Stimulated activated CD8-positive, alpha-beta memory T cell treated with anti-CD3 and anti-CD28 coated beads, Interleukin-4, amount 100 ng/mL, for 24 hours (primary cell): ENCODE data around the gene SLC4A5.
"Not testable (repeated sequence)": the region's sequence is repeated elsewhere in the genome, so short reads cannot be mapped to it uniquely, and the experiment has no call there.

Experiments used
- DNase-seq: peaks from one replicate; pipeline ENCODE4 v3.0.0-alpha.2; 2020; ENCODE audit warnings: low read depth

Gene SLC4A5

DNA sequence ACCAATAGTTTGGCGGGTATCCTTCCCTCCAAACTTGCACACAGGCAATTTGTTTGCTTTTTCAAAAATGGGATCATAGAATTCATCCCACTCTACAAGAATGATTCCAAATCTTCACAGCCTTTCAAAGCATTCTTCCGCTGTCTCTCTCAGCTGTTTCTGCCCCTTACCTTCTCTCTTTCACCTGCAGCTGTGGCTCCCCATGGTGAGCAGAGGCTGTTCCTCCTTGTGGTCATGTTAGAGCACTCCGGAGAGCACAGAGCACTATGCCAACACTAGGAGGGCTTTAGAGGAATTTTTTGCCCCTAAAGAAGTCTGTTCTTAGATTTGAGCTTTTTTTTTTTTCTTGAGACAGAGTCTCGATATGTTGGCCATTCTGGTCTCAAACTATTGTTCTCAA is 114.4 kb downstream of the SLC4A5 start:
- DNase-seq: no peak

- DNase-seq: no peak
These were observed 115.6 kb downstream of the SLC4A5 start for GRCh38 chr2:74227646-74228045.

- no peak for DNase-seq
These were observed 116.5 kb downstream of the SLC4A5 start for GRCh38 chr2:74226648-74227213.

GRCh38 chr2:74225698-74226459 is 117.3 kb downstream of the SLC4A5 start:
- no peak for DNase-seq

GRCh38 chr2:74223941-74224770 is 119.1 kb downstream of the SLC4A5 start:
- DNase-seq: no peak

DNA sequence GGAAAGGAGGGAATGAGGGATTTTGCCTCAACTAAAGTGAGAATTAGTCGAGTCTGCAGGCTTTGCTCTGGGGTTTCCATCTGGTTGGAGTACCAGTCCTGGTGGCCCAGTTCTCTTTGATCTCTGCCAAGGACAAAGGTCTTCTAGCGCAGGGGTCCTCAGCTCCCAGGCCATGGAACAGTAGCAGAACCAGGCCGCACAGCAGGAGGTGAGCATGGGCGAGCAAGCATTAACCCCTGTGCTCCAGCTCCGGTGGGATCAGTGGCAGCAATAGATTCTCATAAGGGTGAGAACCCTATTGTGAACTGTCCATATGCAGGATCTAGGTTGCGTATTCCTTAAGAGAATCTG is 120.9 kb downstream of the SLC4A5 start:
- no peak for DNase-seq

DNA sequence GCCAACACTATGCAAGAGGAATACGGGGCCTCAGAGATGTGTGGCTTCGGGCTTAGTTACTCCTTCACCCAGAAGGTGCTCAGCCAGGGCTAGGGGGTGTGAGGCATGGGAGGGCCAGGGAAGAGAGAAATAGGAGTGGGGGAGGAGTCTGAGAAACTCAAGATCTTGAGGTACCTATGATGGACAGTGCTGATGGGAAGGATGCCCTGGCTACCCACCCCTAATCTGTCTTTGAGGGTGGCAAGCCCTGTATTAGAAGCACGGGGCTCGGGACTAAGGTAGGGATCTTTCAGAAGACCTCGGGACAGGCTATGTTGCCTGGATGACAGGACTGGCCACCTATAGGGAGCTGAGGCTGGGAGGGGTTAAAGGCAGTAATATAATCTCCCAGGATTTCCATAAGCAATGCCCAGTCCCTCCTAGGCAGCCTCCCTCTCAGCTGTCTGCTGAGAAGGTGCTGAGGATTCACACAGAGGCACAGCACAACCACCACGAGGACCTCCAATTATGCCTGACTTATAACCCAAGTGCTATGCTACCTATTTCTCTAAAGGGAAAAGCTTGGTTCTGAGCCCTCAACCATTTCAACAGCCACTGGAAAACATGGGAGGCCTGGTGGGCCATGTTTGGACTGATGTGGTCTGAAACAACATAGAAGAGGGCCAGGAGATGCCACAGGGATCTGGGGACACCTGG is 121.5 kb downstream of the SLC4A5 start:
- DNase-seq: no peak

- DNase-seq: no peak
These were observed 122.1 kb downstream of the SLC4A5 start for GRCh38 chr2:74221091-74221490.

GRCh38 chr2:74219846-74220486 is 123.2 kb downstream of the SLC4A5 start:
- no peak for DNase-seq

GRCh38 chr2:74216642-74217041 is 126.6 kb downstream of the SLC4A5 start:
- DNase-seq: no peak

- not testable (repeated sequence) for DNase-seq
These were observed 127.4 kb downstream of the SLC4A5 start for GRCh38 chr2:74215771-74216170.

- no peak for DNase-seq
These were observed 130.4 kb downstream of the SLC4A5 start for GRCh38 chr2:74212702-74213410.

DNA sequence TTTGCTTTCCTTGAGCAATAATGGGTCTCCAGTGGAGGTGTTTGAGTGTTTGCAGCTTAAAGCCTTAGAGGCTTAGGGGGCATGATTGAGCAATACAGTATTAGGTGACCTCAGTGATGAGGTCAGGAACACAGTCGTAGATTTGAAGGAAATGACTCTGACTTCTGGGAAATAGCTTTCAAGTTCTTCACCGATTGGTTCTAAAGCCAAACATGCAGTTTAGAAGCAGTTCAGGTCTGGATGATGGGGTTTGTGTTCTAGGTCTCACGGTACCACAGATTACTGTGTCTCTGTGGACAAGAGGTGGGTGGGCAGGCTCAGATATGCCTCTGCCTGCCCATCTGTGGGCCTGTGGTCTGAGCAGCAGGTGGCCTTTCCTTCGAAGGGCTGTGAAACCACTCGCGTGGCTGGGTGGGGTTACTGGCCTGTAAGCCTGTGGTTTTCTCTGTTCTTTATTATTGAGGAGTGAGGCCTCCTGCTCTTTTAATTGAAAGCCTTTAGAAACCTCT is 137.0 kb downstream of the SLC4A5 start:
- DNase-seq: no peak

- DNase-seq: no peak
These were observed 137.6 kb downstream of the SLC4A5 start for GRCh38 chr2:74205596-74205995.

- DNase-seq: no peak
These were observed 138.1 kb downstream of the SLC4A5 start for GRCh38 chr2:74205113-74205512.

- DNase-seq: no peak
These were observed 138.8 kb downstream of the SLC4A5 start for GRCh38 chr2:74204436-74204835.

DNA sequence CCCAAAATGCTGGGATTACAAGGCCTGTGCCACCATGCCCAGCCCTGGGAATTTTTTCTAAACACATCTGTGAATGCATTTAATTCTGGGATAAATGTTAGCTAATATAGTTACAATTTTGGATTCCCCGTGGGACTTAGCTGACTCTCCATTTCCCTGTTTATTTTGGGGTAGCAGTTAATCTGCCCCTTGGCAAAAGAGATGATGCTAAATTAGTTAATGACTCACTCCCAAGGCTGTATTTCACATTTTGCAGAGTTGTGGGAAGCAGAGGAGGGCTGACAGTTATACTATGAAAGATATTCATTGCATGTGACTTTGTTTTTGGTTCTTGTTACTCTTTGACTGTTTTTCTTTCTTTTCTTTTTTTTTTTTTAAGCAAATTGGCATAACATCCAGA is 141.6 kb downstream of the SLC4A5 start:
- DNase-seq: no peak

- no peak for DNase-seq
These were observed 142.0 kb downstream of the SLC4A5 start for GRCh38 chr2:74201196-74201595.

DNA sequence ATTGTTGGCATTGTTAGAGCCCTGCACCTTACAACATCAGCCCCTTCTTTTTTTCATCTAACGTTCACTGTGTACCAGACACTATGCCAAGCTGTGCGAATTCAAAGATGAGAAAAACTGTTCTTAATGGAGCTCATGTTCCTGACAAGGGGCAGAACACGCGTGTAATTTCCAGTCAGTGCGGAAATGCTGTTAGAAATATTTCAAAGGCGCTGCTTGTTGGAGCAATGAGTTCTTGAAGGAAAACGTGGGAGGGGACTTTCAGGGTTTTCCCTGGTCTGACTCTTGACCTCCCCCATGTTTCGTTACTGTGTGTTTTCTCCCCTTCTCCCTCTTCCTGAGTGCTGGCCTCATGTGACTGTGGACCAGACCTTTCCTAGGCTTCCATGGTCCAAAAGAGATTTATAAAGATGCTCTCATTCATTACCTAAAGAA is 143.3 kb downstream of the SLC4A5 start:
- DNase-seq: no peak

DNA sequence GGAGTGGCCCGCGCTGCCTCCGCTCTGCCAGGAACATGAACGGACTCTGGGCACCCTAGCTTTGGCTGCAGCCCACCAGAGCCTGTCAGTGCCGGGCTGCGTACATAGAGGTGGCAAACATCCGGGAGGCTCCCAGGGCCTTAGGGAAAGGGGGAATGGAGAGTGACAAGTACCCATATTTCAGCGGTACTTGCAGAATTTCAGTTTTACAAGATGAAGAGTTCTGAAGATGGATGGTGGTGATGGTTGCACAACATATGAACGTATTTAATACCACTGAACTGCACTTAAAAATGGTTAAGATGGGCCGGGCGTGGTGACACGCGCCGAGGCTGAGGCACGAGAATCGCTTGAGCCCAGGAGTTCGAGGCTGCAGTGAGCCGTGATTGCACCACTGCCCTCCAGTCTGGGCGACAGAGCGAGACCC is 143.9 kb downstream of the SLC4A5 start:
- no peak for DNase-seq
